Measurements from ENCODE around the gene EEF1A2. TPM values are rescaled to one million over a fixed set of nuclear protein-coding genes. Genes with fewer than 3 reads are reported as not detected.

EEF1A2 gene
- total and polyA plus RNA-seq, 4 donors: 0.05 to 0.12 TPM; not detected in 2

GRCh38 chr20:63497138-63497945 lies 1.5 kb downstream of the EEF1A2 start:
- no peak overlapping the region for H3K4me3 ChIP-seq (ENCODE audit: low read depth in 1 of 3, low read length in 3 of 3)
- WGBS: 64% methylated on average over 20 of the region's 20 CpGs
- no peak overlapping the region for H3K9ac ChIP-seq (ENCODE audit: low read depth in 1 of 2, low read length in 2 of 2)
- H3K27me3 ChIP-seq (ENCODE audit: control insufficient read depth in 4 of 4, insufficient read depth in 4 of 4, low read length in 3 of 4): peaks cover 0 to 9% (median under 1%) of the 10 kb centered on the region in 4 donors
- H3K27ac ChIP-seq (ENCODE audit: low read depth in 1 of 2, low read length in 2 of 2): no peak overlapping the region
- no peak for DNase-seq (ENCODE audit: low spot score)
- H3K9me3 ChIP-seq (ENCODE audit: control insufficient read depth in 4 of 4, low read length in 3 of 4): no peaks in the 10 kb centered on the region
- TF ChIP-seq JUND (IDR thresholded peaks at IDR 0.05) (no peak), NR2F2 (IDR thresholded peaks at IDR 0.05) (no peak), EGR1 (IDR thresholded peaks at IDR 0.05; ENCODE audit: low read depth in 2 of 2) (no peak), GABPA (IDR thresholded peaks at IDR 0.05 in 1 of 2, conservative IDR thresholded peaks at IDR 0.05 in 1 of 2) (no peak), HNF4A (conservative IDR thresholded peaks at IDR 0.05) (no peak), REST (IDR thresholded peaks at IDR 0.05) (no peak), RXRA (IDR thresholded peaks at IDR 0.05) (no peak), ATF3 (IDR thresholded peaks at IDR 0.05) (no peak), RAD21 (IDR thresholded peaks at IDR 0.05) (no peak), MAX (IDR thresholded peaks at IDR 0.05) (no peak), SP1 (IDR thresholded peaks at IDR 0.05) (no peak), CTCF (IDR thresholded peaks at IDR 0.05; ENCODE audit: low read depth, low read length, missing input control) (no peak), FOXA2 (IDR thresholded peaks at IDR 0.05) (no peak)
- H3K4me1 ChIP-seq (ENCODE audit: control insufficient read depth in 4 of 4, insufficient read depth in 4 of 4, low read length in 3 of 4): peaks cover 3 to 15% (median 7%) of the 10 kb centered on the region in 4 donors
- H3K36me3 ChIP-seq (ENCODE audit: control insufficient read depth in 4 of 4, insufficient read depth in 3 of 4, low read depth in 1 of 4, low read length in 3 of 4): no peaks in the 10 kb centered on the region

GRCh38 chr20:63496596-63497120 lies 2.2 kb downstream of the EEF1A2 start:
- 53% methylated on average over 16 of the region's 16 CpGs for WGBS
- H3K9ac ChIP-seq (ENCODE audit: low read depth in 1 of 2, low read length in 2 of 2): no peak overlapping the region
- H3K36me3 ChIP-seq (ENCODE audit: control insufficient read depth in 4 of 4, insufficient read depth in 3 of 4, low read depth in 1 of 4, low read length in 3 of 4): no peaks in the 10 kb centered on the region
- DNase-seq (ENCODE audit: low spot score): no peak
- H3K4me1 ChIP-seq (ENCODE audit: control insufficient read depth in 4 of 4, insufficient read depth in 4 of 4, low read length in 3 of 4): peaks cover 3 to 15% (median 7%) of the 10 kb centered on the region in 4 donors
- peaks cover 0 to 9% (median under 1%) of the 10 kb centered on the region in 4 donors for H3K27me3 ChIP-seq (ENCODE audit: control insufficient read depth in 4 of 4, insufficient read depth in 4 of 4, low read length in 3 of 4)
- TF ChIP-seq RXRA (IDR thresholded peaks at IDR 0.05): no peak
- H3K4me3 ChIP-seq (ENCODE audit: low read depth in 1 of 3, low read length in 3 of 3): peak overlapping the region in 2 of 3 donors; percentile 24 to 41
- no peaks in the 10 kb centered on the region for H3K9me3 ChIP-seq (ENCODE audit: control insufficient read depth in 4 of 4, low read length in 3 of 4)
- no peak overlapping the region for H3K27ac ChIP-seq (ENCODE audit: low read depth in 1 of 2, low read length in 2 of 2)
